Measurements from ENCODE around the gene CACNA1H.

CACNA1H gene

GRCh38 chr16:1182316-1182671, 29.4 kb downstream of the CACNA1H start:
- Histone ChIP-seq H3K36me3 (ENCODE audit: low read length) (no peaks in the 10 kb centered on the region), H3K27me3 (ENCODE audit: low read length) (no peaks in the 10 kb centered on the region), H3K9ac (ENCODE audit: low read length) (no peak overlapping the region), H2AFZ (ENCODE audit: low read depth, low read length, severe bottlenecking) (no peak overlapping the region), H3F3A (ENCODE audit: insufficient read depth) (no peaks in the 10 kb centered on the region), H3K9me3 (ENCODE audit: insufficient read depth, low read length) (no peaks in the 10 kb centered on the region), H3K4me2 (ENCODE audit: low read depth, low read length, poor library complexity, severe bottlenecking) (no peak overlapping the region), H3K27ac (ENCODE audit: low read depth, low read length) (no peak overlapping the region), H3K9me2 (replicated peaks; ENCODE audit: insufficient read depth, low read length) (no peaks in the 10 kb centered on the region), H3K4me3 (ENCODE audit: insufficient read depth, low read length, poor library complexity, severe bottlenecking) (no peak overlapping the region), H3K79me2 (ENCODE audit: insufficient read depth, low read length) (no peaks in the 10 kb centered on the region), H4K20me1 (ENCODE audit: low read depth, low read length) (no peaks in the 10 kb centered on the region)
- no peak for TF ChIP-seq EZH2phosphoT487 (conservative IDR thresholded peaks at IDR 0.05; ENCODE audit: low read length)
- no peak for TF ChIP-seq CTCF (IDR thresholded peaks at IDR 0.05; ENCODE audit: insufficient read depth, low read length, poor library complexity, severe bottlenecking)

- no peaks in the 10 kb centered on the region for H3F3A ChIP-seq (ENCODE audit: insufficient read depth)
- no peak overlapping the region for H3K4me3 ChIP-seq (ENCODE audit: insufficient read depth, low read length, poor library complexity, severe bottlenecking)
- H4K20me1 ChIP-seq (ENCODE audit: low read depth, low read length), result no peaks in the 10 kb centered on the region
- no peaks in the 10 kb centered on the region for H3K27me3 ChIP-seq (ENCODE audit: low read length)
- TF ChIP-seq EZH2phosphoT487 (conservative IDR thresholded peaks at IDR 0.05; ENCODE audit: low read length), result no peak
- no peak for TF ChIP-seq CTCF (IDR thresholded peaks at IDR 0.05; ENCODE audit: insufficient read depth, low read length, poor library complexity, severe bottlenecking)
- H3K79me2 ChIP-seq (ENCODE audit: insufficient read depth, low read length), result no peaks in the 10 kb centered on the region
- no peak overlapping the region for H3K27ac ChIP-seq (ENCODE audit: low read depth, low read length)
- no peak overlapping the region for H3K4me2 ChIP-seq (ENCODE audit: low read depth, low read length, poor library complexity, severe bottlenecking)
- no peaks in the 10 kb centered on the region for H3K9me2 ChIP-seq (replicated peaks; ENCODE audit: insufficient read depth, low read length)
- H3K36me3 ChIP-seq (ENCODE audit: low read length), result no peaks in the 10 kb centered on the region
- no peak overlapping the region for H3K9ac ChIP-seq (ENCODE audit: low read length)
- H3K9me3 ChIP-seq (ENCODE audit: insufficient read depth, low read length), result no peaks in the 10 kb centered on the region
- H2AFZ ChIP-seq (ENCODE audit: low read depth, low read length, severe bottlenecking), result no peak overlapping the region
These were observed 30.3 kb downstream of the CACNA1H start for GRCh38 chr16:1182950-1183907.

- Histone ChIP-seq H3K4me2 (ENCODE audit: low read depth, low read length, poor library complexity, severe bottlenecking) (no peak overlapping the region), H3K27me3 (ENCODE audit: low read length) (no peaks in the 10 kb centered on the region), H3K9ac (ENCODE audit: low read length) (no peak overlapping the region), H3K9me2 (replicated peaks; ENCODE audit: insufficient read depth, low read length) (no peaks in the 10 kb centered on the region), H3F3A (ENCODE audit: insufficient read depth) (no peaks in the 10 kb centered on the region), H3K9me3 (ENCODE audit: insufficient read depth, low read length) (no peaks in the 10 kb centered on the region), H3K4me3 (ENCODE audit: insufficient read depth, low read length, poor library complexity, severe bottlenecking) (no peak overlapping the region), H4K20me1 (ENCODE audit: low read depth, low read length) (no peaks in the 10 kb centered on the region), H3K27ac (ENCODE audit: low read depth, low read length) (no peak overlapping the region), H3K36me3 (ENCODE audit: low read length) (no peaks in the 10 kb centered on the region), H3K79me2 (ENCODE audit: insufficient read depth, low read length) (no peaks in the 10 kb centered on the region), H2AFZ (ENCODE audit: low read depth, low read length, severe bottlenecking) (no peak overlapping the region)
- TF ChIP-seq EZH2phosphoT487 (conservative IDR thresholded peaks at IDR 0.05; ENCODE audit: low read length), result no peak
These were observed 31.4 kb downstream of the CACNA1H start for GRCh38 chr16:1184156-1184868.

Measured in SU-DHL-6 (cell line).